OCI-LY7 (cell line): ENCODE measurements around the gene THAP8.

ENCODE experiments used
- EZH2phosphoT487 ChIP-seq: fragments of 200-600 bp; sonication (generic); IDR thresholded peaks from 2 replicates; pipeline ENCODE4 v1.6.1; 2018; ENCODE audit warnings: low read depth, borderline replicate concordance, mild to moderate bottlenecking, mixed run types, antibody characterized with exemption, low read length, moderate library complexity, mixed read lengths
- TF ChIP-seq, protein P1 (sequence below): fragments of 200-600 bp; sonication (generic); conservative IDR thresholded peaks from 2 replicates; pipeline ENCODE4 v1.5.1; 2014; ENCODE audit warnings: mild to moderate bottlenecking, antibody characterized with exemption, low read length, moderate library complexity, mixed read lengths

- TF ChIP-seq, protein P1, sequence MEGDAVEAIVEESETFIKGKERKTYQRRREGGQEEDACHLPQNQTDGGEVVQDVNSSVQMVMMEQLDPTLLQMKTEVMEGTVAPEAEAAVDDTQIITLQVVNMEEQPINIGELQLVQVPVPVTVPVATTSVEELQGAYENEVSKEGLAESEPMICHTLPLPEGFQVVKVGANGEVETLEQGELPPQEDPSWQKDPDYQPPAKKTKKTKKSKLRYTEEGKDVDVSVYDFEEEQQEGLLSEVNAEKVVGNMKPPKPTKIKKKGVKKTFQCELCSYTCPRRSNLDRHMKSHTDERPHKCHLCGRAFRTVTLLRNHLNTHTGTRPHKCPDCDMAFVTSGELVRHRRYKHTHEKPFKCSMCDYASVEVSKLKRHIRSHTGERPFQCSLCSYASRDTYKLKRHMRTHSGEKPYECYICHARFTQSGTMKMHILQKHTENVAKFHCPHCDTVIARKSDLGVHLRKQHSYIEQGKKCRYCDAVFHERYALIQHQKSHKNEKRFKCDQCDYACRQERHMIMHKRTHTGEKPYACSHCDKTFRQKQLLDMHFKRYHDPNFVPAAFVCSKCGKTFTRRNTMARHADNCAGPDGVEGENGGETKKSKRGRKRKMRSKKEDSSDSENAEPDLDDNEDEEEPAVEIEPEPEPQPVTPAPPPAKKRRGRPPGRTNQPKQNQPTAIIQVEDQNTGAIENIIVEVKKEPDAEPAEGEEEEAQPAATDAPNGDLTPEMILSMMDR = no peak
- TF ChIP-seq EZH2phosphoT487 = no peak
Observed at GRCh38 chr19:36103040-36103626, 49.0 kb upstream of the THAP8 start.
